ENCODE results near the gene PARD3B. TPM values are rescaled to one million over a fixed set of nuclear protein-coding genes. Genes with fewer than 3 reads are reported as not detected.

The PARD3B gene
- total RNA-seq, 1 experiment from 2014 or later: 3.9 TPM

GRCh38 chr2:204913854-204914464 lies 368.7 kb downstream of the PARD3B start:
- no peaks in the 10 kb centered on the region for H3K79me2 ChIP-seq (ENCODE audit: low read length)
- H3F3A ChIP-seq (ENCODE audit: low read length, unreplicated experiment): no peaks in the 10 kb centered on the region
- no peak overlapping the region for H3K9ac ChIP-seq (ENCODE audit: low read length)
- H3K9me3 ChIP-seq (ENCODE audit: low read length): no peaks in the 10 kb centered on the region
- no peak for TF ChIP-seq EZH2 (IDR thresholded peaks at IDR 0.05; ENCODE audit: low read length, unreplicated experiment)
- ChIA-PET CTCF (no interaction called here), POLR2A (ENCODE audit: unreplicated experiment) (no interaction called here)
- no peaks in the 10 kb centered on the region for H3K4me1 ChIP-seq (ENCODE audit: insufficient read depth, low read length)
- H2AFZ ChIP-seq (ENCODE audit: low read length): no peak overlapping the region
- H4K20me1 ChIP-seq (ENCODE audit: low read length): no peaks in the 10 kb centered on the region
- intact Hi-C loops (cut with micrococcal nuclease): no loop called here
- H3K9me2 ChIP-seq (replicated peaks; ENCODE audit: low read length): no peaks in the 10 kb centered on the region
- no peak overlapping the region for H3K4me2 ChIP-seq (ENCODE audit: low read length)
- H3K4me3 ChIP-seq (ENCODE audit: low read length): no peak overlapping the region
- no peaks in the 10 kb centered on the region for H3K27me3 ChIP-seq (ENCODE audit: low read length)
- H3K27ac ChIP-seq (ENCODE audit: low read length): no peak overlapping the region
- no peak for ATAC-seq
- DNase-seq: no peak
- BruUV-seq (replicated peaks): no TSS peak
- no peaks in the 10 kb centered on the region for H3K36me3 ChIP-seq (ENCODE audit: low read depth, low read length)

DNA sequence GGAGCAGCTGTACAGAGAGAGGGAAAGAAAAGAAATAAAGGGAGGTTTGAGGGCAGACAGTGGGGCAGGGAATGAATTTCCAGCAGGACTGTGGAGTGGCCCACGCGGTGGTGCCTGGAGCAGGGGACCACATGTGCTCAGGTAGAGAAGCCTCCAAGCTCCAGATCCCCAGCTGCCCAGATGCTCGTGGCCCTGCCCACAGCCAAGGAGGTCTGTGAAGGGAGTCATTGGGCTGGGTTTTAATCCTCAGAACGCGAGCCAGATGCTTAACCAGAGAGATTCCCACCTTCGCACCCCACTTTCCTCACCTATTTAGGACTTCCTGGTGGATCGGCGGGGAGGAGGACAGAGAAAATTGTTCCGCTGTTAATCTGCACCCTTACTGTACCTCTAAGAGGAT lies 369.4 kb downstream of the PARD3B start:
- DNase-seq (no peak), ATAC-seq (no peak)
- no peak overlapping the region for H3K4me3 ChIP-seq (ENCODE audit: low read length)
- H3K9ac ChIP-seq (ENCODE audit: low read length): no peak overlapping the region
- H3K4me1 ChIP-seq (ENCODE audit: insufficient read depth, low read length): no peaks in the 10 kb centered on the region
- no peaks in the 10 kb centered on the region for H3K9me3 ChIP-seq (ENCODE audit: low read length)
- TF ChIP-seq, protein P1, sequence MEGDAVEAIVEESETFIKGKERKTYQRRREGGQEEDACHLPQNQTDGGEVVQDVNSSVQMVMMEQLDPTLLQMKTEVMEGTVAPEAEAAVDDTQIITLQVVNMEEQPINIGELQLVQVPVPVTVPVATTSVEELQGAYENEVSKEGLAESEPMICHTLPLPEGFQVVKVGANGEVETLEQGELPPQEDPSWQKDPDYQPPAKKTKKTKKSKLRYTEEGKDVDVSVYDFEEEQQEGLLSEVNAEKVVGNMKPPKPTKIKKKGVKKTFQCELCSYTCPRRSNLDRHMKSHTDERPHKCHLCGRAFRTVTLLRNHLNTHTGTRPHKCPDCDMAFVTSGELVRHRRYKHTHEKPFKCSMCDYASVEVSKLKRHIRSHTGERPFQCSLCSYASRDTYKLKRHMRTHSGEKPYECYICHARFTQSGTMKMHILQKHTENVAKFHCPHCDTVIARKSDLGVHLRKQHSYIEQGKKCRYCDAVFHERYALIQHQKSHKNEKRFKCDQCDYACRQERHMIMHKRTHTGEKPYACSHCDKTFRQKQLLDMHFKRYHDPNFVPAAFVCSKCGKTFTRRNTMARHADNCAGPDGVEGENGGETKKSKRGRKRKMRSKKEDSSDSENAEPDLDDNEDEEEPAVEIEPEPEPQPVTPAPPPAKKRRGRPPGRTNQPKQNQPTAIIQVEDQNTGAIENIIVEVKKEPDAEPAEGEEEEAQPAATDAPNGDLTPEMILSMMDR (conservative IDR thresholded peaks at IDR 0.05; ENCODE audit: low read depth, low read length): no peak
- TF ChIP-seq EZH2 (IDR thresholded peaks at IDR 0.05; ENCODE audit: low read length, unreplicated experiment): no peak
- no peak for TF ChIP-seq EZH2phosphoT487 (IDR thresholded peaks at IDR 0.05; ENCODE audit: borderline replicate concordance, low read length)
- H3K79me2 ChIP-seq (ENCODE audit: low read length): no peaks in the 10 kb centered on the region
- intact Hi-C loops (cut with micrococcal nuclease): no loop called here
- CTCF ChIA-PET: no interaction called here
- H3K27ac ChIP-seq (ENCODE audit: low read length): no peak overlapping the region
- POLR2A ChIA-PET (ENCODE audit: unreplicated experiment): no interaction called here
- no peaks in the 10 kb centered on the region for H3K36me3 ChIP-seq (ENCODE audit: low read depth, low read length)
- no peak overlapping the region for H2AFZ ChIP-seq (ENCODE audit: low read length)
- BruUV-seq (replicated peaks): no TSS peak
- no peaks in the 10 kb centered on the region for H3K27me3 ChIP-seq (ENCODE audit: low read length)
- H3K4me2 ChIP-seq (ENCODE audit: low read length): no peak overlapping the region
- no peaks in the 10 kb centered on the region for H3F3A ChIP-seq (ENCODE audit: low read length, unreplicated experiment)
- no peaks in the 10 kb centered on the region for H3K9me2 ChIP-seq (replicated peaks; ENCODE audit: low read length)
- no peaks in the 10 kb centered on the region for H4K20me1 ChIP-seq (ENCODE audit: low read length)

GRCh38 chr2:204917089-204917701 lies 371.9 kb downstream of the PARD3B start:
- Histone ChIP-seq H3K79me2 (ENCODE audit: low read length) (no peaks in the 10 kb centered on the region), H3K4me1 (ENCODE audit: insufficient read depth, low read length) (no peaks in the 10 kb centered on the region), H3F3A (ENCODE audit: low read length, unreplicated experiment) (no peaks in the 10 kb centered on the region), H3K36me3 (ENCODE audit: low read depth, low read length) (no peaks in the 10 kb centered on the region), H3K9ac (ENCODE audit: low read length) (no peak overlapping the region), H3K4me2 (ENCODE audit: low read length) (no peak overlapping the region), H4K20me1 (ENCODE audit: low read length) (no peaks in the 10 kb centered on the region), H3K27ac (ENCODE audit: low read length) (no peak overlapping the region), H3K9me3 (ENCODE audit: low read length) (no peaks in the 10 kb centered on the region), H3K9me2 (replicated peaks; ENCODE audit: low read length) (no peaks in the 10 kb centered on the region), H2AFZ (ENCODE audit: low read length) (no peak overlapping the region), H3K4me3 (ENCODE audit: low read length) (no peak overlapping the region), H3K27me3 (ENCODE audit: low read length) (no peaks in the 10 kb centered on the region)
- BruUV-seq (replicated peaks): no TSS peak
- TF ChIP-seq EZH2 (IDR thresholded peaks at IDR 0.05; ENCODE audit: low read length, unreplicated experiment): no peak
- TF ChIP-seq, protein P1 (conservative IDR thresholded peaks at IDR 0.05; ENCODE audit: low read depth, low read length): no peak
- no peak for TF ChIP-seq EZH2phosphoT487 (IDR thresholded peaks at IDR 0.05; ENCODE audit: borderline replicate concordance, low read length)
- CTCF ChIA-PET: no interaction called here
- DNase-seq: no peak
- no peak for ATAC-seq
- POLR2A ChIA-PET (ENCODE audit: unreplicated experiment): no interaction called here
- intact Hi-C loops (cut with micrococcal nuclease): no loop called here

All from PC-3 (cell line).